ENCODE results near the gene FAM163B. TPM values are rescaled to one million over a fixed set of nuclear protein-coding genes. Genes with fewer than 3 reads are reported as not detected.
"Not testable (repeated sequence)": the region's sequence is repeated elsewhere in the genome, so short reads cannot be mapped to it uniquely, and the experiment has no call there.

FAM163B gene
- polyA plus RNA-seq, 3 donors: 0.25 to 0.38 (median 0.33) TPM

- DNase-seq: no peak
These were observed 31.0 kb upstream of the FAM163B start for GRCh38 chr9:133640160-133640559.

- DNase-seq: no peak
These were observed 30.4 kb upstream of the FAM163B start for GRCh38 chr9:133639613-133640012.

- DNase-seq: no peak
These were observed 29.5 kb upstream of the FAM163B start for GRCh38 chr9:133638711-133639110.

- no peak for DNase-seq
These were observed 28.9 kb upstream of the FAM163B start for GRCh38 chr9:133638076-133638475.

- DNase-seq: no peak
These were observed 28.4 kb upstream of the FAM163B start for GRCh38 chr9:133637451-133638055.

- no peak for DNase-seq
These were observed 27.7 kb upstream of the FAM163B start for GRCh38 chr9:133636902-133637301.

GRCh38 chr9:133635533-133636531, 26.6 kb upstream of the FAM163B start, which contains the start of gene DBH:
Gene DBH, plus strand, starts transcription at chr9:133636363. Its CDS starts 9 bp downstream, at chr9:133636372.
- DNase-seq: no peak

GRCh38 chr9:133635098-133635497, 25.9 kb upstream of the FAM163B start:
- DNase-seq: peak; percentile 33

- DNase-seq: peak; percentile 35
These were observed 25.0 kb upstream of the FAM163B start for GRCh38 chr9:133634081-133634691.

GRCh38 chr9:133633681-133634080, 24.5 kb upstream of the FAM163B start:
- no peak for DNase-seq

- no peak for DNase-seq
These were observed 23.9 kb upstream of the FAM163B start for GRCh38 chr9:133632806-133633680.

- no peak for DNase-seq
These were observed 21.9 kb upstream of the FAM163B start for GRCh38 chr9:133631111-133631510.

GRCh38 chr9:133629221-133630110, 20.3 kb upstream of the FAM163B start:
- DNase-seq: no peak

- no peak for DNase-seq
These were observed 19.6 kb upstream of the FAM163B start for GRCh38 chr9:133628766-133629165.

GRCh38 chr9:133627341-133627740, 18.2 kb upstream of the FAM163B start:
- DNase-seq: no peak

- DNase-seq: not testable (repeated sequence)
These were observed 16.8 kb upstream of the FAM163B start for GRCh38 chr9:133626008-133626407.

GRCh38 chr9:133622555-133622954, 13.4 kb upstream of the FAM163B start:
- DNase-seq: no peak

GRCh38 chr9:133621725-133622267, 12.6 kb upstream of the FAM163B start:
- no peak for DNase-seq

- no peak for DNase-seq
These were observed 10.6 kb upstream of the FAM163B start for GRCh38 chr9:133619791-133620190.

- DNase-seq: no peak
These were observed 9.5 kb upstream of the FAM163B start for GRCh38 chr9:133618726-133619125.
